ENCODE data around the gene MIA2.
"Not testable (repeated sequence)": the region's sequence is repeated elsewhere in the genome, so short reads cannot be mapped to it uniquely, and the experiment has no call there.

DNA sequence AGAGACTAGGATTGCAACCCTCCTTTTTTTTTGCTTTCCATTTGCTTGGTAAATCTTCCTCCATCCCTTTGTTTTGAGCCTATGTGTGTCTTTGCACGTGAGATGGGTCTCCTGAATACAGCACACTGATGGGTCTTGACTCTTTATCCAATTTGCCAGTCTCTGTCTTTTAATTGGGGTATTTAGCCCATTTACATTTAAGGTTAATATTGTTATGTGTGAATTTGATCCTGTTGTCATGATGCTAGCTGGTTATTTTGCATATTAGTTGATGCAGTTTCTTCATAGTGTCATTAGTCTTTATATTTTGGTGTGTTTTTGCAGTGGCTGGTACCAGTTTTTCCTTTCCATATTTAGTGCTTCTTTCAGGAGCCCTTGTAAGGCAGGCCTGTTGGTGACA is 23.7 kb downstream of the MIA2 start:
- TF ChIP-seq POLR2A (IDR thresholded peaks at IDR 0.05), result not testable (repeated sequence)
- TF ChIP-seq, protein P1, sequence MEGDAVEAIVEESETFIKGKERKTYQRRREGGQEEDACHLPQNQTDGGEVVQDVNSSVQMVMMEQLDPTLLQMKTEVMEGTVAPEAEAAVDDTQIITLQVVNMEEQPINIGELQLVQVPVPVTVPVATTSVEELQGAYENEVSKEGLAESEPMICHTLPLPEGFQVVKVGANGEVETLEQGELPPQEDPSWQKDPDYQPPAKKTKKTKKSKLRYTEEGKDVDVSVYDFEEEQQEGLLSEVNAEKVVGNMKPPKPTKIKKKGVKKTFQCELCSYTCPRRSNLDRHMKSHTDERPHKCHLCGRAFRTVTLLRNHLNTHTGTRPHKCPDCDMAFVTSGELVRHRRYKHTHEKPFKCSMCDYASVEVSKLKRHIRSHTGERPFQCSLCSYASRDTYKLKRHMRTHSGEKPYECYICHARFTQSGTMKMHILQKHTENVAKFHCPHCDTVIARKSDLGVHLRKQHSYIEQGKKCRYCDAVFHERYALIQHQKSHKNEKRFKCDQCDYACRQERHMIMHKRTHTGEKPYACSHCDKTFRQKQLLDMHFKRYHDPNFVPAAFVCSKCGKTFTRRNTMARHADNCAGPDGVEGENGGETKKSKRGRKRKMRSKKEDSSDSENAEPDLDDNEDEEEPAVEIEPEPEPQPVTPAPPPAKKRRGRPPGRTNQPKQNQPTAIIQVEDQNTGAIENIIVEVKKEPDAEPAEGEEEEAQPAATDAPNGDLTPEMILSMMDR (IDR thresholded peaks at IDR 0.05), result not testable (repeated sequence)

All from ovary (tissue), 3 donors.